NCI-H1092 treated with DMSO at 0.1 percent for 48 hours (cell line): ENCODE data around the gene FNBP1L.
"Not testable (repeated sequence)": the region's sequence is repeated elsewhere in the genome, so short reads cannot be mapped to it uniquely, and the experiment has no call there.

Experiments
- DNase-seq: peaks from one replicate; lab custom pipeline; 2025; lab: John Stamatoyannopoulos, UW

FNBP1L gene

DNA sequence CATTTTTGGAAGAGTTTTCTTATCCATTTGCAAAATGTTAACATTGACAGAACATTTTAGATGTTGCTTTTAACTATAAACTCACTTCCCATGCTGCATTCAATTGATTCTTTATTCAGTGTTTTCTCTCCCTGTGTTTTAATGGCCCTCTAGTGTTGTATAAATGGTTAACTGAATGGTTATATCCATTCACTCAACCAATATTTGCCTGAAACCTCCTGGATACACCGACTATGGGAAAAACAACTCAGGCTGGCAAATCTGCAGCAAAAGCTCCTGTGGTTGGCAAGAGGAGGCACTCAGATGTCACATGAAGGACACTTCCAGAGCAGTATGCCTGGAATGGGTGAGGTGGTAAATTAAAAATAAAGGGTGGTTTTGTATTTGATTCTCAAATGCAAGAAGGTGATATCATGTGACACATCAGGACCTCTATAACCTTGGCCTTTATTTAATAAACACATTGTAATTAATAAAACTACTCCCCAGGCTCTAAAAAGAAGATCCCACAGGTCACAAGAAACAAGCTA is 126.1 kb downstream of the FNBP1L start:
- DNase-seq: peak; percentile 25

- DNase-seq: no peak
Observed at GRCh38 chr1:93574511-93574910, 126.6 kb downstream of the FNBP1L start.

GRCh38 chr1:93574991-93575390 is 127.1 kb downstream of the FNBP1L start:
- no peak for DNase-seq

- peak; percentile 56 for DNase-seq
Observed at GRCh38 chr1:93575621-93576284, 127.8 kb downstream of the FNBP1L start.

- peak; percentile 83 for DNase-seq
Observed at GRCh38 chr1:93576346-93576745, 128.4 kb downstream of the FNBP1L start.

- DNase-seq: no peak
Observed at GRCh38 chr1:93576746-93577145, 128.8 kb downstream of the FNBP1L start.

DNA sequence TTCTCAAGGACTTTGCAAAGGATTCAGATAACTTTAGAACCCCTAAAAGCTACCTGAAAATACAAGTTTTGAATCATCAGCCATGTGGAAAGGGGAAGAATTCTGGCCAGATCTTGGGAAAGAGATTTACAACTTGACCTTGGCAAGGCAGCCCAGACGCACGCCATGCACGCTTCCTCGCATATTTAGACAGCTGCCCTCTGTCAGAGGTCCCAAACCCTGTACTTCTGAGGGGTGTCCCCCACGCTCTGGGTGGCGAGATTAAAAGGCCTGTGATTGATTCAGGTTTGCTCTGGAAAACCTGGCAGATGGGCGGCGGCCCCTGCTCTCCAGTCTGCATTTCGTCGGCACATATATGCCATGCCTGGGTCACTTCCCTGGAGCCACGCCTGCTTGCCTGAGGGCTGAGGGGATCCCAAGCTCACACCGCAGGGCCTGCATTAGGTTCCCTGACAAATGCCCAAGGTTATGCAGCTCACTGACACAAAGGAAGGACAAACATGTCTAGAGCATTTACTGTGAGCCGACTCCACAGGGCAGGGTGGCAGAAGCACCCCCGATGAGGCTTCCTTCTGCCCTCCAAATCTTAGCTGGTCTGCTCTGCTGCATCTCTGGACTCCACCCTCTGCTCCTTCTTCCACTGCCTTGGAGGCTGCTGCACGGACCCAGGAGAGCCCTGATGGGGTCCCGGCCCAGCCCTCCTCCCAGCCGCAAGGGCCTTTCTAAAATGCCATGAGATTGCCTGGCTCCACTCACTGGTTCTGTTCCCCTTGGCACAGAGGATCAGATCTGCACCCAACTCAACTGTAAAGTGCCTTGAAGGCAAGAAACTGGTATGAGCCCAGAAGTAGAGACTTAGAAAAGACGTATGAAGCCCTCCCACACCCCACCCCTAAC is 129.9 kb downstream of the FNBP1L start:
- no peak for DNase-seq

DNA sequence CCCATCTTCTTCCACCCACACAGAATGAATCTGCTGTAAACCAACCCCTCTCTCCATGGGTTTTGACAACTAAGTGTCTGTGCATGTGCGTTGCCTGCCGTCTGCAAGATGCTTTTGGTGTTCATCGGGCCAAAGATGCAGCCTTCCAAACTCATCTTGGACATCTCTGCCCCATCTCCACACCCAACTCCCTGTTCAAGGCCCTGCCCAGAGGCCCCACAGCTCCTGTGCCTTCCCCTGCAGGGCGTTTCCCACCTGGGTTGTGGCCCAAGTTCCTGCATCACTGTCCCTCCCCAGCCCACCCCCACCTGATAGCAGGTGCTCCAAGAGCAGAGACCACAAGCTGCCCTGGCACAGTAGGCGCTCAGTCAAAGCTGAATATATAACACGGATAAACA is 130.5 kb downstream of the FNBP1L start:
- DNase-seq: no peak

GRCh38 chr1:93578911-93579825 is 131.2 kb downstream of the FNBP1L start:
- DNase-seq: no peak

DNA sequence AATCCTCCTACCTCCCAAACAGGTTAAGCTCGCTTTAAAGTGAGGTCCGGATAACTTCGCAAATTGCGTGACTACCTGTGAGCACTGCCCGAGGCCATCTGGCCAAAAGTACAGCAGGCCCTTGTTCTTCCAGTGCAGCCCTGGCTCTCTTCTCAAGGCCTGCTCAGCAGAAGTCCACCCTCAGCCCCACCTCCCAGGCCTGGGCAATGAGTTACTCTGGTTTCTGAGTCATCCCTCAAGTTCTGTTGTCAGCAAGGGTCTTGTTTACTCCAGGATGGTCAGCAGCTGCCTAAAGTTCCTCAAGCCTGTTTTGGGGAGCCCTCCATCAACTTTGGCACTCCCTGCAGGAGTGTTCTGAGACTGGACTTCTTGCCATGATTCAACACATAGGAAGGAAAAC is 132.0 kb downstream of the FNBP1L start:
- no peak for DNase-seq

DNA sequence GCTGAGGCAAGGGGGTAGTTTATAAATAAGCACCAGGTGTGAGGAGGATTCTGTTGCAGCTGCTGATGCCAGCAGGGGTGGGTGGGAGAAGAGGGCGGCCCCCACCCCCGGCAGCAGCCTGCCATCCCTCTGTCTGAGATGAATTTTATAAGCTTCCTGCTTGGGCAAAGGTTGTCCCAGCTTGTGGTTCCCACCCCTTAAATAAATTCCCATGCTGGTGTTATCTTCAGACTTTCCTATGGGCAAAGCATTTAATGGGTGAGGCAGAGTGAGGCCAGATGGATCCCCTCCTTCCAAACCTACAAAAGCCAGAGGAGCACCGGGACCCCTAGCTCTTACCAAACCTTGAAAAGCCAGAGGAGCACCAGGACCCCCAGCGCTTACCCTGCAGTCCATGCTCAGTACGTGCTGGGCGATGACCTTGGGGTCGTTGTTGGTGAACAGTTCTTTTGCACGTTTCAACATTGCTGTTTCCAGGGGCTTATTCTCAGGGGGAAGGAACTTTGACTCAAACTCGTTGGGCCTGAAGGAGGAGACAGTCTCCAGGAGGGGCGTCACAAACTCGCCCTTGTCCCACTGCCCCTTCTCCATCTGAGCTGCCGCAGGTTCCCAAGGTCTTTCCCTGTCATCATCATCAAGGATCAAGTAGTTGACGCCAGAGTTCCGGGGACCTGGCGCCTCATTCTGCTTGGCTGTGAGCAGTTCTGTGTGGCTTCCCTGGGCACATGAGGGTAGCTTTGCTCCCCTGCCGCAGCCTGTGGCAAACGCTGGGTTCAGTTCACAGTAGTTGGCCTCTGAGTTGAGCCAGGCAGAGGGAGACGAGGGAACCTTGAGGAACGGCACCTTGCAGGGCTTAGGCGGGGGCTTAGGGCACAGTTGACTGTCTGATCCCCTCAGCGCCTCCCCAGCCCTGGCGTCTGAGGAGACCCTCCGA is 134.3 kb downstream of the FNBP1L start:
- no peak for DNase-seq

GRCh38 chr1:93584261-93585003 is 136.5 kb downstream of the FNBP1L start:
- no peak for DNase-seq

- DNase-seq: no peak
Observed at GRCh38 chr1:93585059-93585966, 137.4 kb downstream of the FNBP1L start.

DNA sequence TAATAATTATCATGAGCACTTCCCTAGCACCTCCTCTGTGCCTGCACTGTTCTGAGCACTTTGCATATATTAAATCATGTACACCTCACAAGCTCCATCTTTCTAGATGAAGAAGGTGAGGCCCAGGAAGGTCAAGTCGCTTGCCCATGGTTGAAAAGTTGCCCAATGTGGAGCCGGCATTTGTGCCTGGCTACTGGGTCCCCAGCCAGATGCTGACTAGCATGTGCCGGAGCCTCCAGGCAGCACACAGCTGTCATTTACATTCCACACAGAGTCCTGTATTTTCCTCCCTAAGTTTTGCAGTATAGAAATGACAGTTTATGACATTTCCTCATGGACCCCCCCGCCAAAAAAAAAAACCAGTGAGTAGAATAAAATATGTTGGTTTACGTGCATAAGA is 139.4 kb downstream of the FNBP1L start:
- no peak for DNase-seq

DNA sequence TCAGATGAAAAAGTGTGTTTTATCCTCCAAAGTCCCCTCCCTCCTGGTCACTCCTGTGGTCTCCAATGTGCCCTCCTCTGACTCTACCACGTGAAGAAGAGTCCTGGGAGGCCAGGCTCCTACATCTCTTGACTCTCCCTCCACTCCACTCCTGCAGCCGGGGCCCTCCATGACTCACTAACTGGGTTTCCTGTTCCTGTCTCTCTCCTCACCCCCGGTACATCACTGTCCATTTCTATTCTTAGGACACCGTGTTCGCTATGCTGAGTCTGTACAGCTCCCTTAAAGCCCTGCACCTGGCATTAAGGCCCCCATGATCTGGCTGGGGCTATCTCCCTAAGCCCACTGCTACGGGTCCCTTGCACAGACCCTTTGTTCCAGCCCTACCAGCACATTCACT is 140.3 kb downstream of the FNBP1L start:
- no peak for DNase-seq

DNA sequence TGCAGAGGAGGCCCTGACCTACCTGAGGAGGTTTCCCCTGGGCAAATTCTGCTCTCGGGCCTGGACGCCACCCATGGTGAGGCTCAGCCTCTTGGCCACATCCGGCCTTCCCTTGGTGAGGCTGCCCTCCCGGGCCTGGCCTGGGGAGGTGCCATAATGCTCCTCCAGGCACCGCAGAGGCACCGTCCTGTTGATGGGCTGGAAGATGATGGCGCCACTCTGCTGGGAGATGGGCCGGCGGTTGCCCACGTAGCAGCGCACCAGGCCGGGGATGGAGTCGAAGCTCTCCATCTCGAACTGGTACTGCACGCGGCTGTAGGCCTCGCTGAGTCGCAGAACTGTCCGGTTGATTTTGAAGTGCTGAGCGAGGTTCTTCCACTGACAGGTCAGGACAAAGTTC is 141.0 kb downstream of the FNBP1L start:
- no peak for DNase-seq

GRCh38 chr1:93591291-93591675 is 143.4 kb downstream of the FNBP1L start:
- DNase-seq: not testable (repeated sequence)

- peak; percentile 97 for DNase-seq
Observed at GRCh38 chr1:93591676-93592550, 144.0 kb downstream of the FNBP1L start.
